HepG2 (cell line): Measurements from ENCODE around the gene NOX4. TPM values are rescaled to one million over a fixed set of nuclear protein-coding genes. Genes with fewer than 3 reads are reported as not detected.

Experiments
- ATAC-seq: fragments of 200-7000 bp; cut with Tn5 transposase; 3 replicates; pipeline ENCODE4 v1.9.1; 2020; ENCODE audit warnings: mild to moderate bottlenecking, moderate library complexity
- BruUV-seq: library from RNA; stranded (reverse); fragments of 400-500 nt; replicated peaks from 2 replicates; lab custom pipeline; 2021; lab: Mats Ljungman, UMichigan
- CTCF ChIA-PET: fragments of 300-600 bp; formaldehyde crosslinking; extraction: SDS; loops from one replicate; lab custom pipeline; 2021; ENCODE audit warnings: low total read pairs, inconsistent platforms, low intra/inter-chr PET ratio; lab: Yijun Ruan, JAX
- POLR2A ChIA-PET: fragments of 350-600 bp; sonication (Branson Sonifier 250); formaldehyde crosslinking; loops from one replicate; lab custom pipeline; 2020; ENCODE audit warnings: antibody characterized with exemption, inconsistent platforms; lab: Yijun Ruan, JAX
- DNase-seq: peaks from one replicate; pipeline ENCODE4 v3.0.0-alpha.2; 2015; ENCODE audit warnings: low spot score
- FAIRE-seq: peaks from 3 replicates; lab custom pipeline; 2011; peaks lifted over from hg19 to GRCh38; lab: Jason Lieb, UNC
- H2AFZ ChIP-seq: one replicate; pipeline ENCODE4 v1.6.1; 2011; ENCODE audit warnings: low read length, inconsistent platforms
- H3K27ac ChIP-seq: fragments of 300-600 bp; 3 replicates; pipeline ENCODE4 v1.8.0; 2011; ENCODE audit warnings: mixed run types, mild to moderate bottlenecking, mixed read lengths, low read length, inconsistent platforms; ENCODE audit not compliant: insufficient read depth; ENCODE audit errors: extremely low read length
- H3K27me3 ChIP-seq, 2 experiments: fragments of 200-600 bp in 1 of 2; 2 replicates in 1 of 2; 3 replicates in 1 of 2; pipeline versions ENCODE4 v1.6.0 to v1.8.0; 2011; ENCODE audit warnings: low read length in 2 of 2, mild to moderate bottlenecking in 2 of 2, moderate library complexity in 2 of 2, inconsistent platforms in 1 of 2; ENCODE audit not compliant: insufficient read depth in 2 of 2, control insufficient read depth in 1 of 2
- H3K36me3 ChIP-seq, 2 experiments: fragments of 200-600 bp in 1 of 2; replicated peaks in 1 of 2; 2 replicates in 1 of 2; 3 replicates in 1 of 2; pipeline versions ENCODE4 v1.5.1 to v1.8.0; 2011; ENCODE audit warnings: low read length in 2 of 2, inconsistent platforms in 1 of 2; ENCODE audit not compliant: insufficient read depth in 2 of 2, control insufficient read depth in 1 of 2
- H3K4me1 ChIP-seq: 2 replicates; pipeline ENCODE4 v1.5.1; 2012; ENCODE audit warnings: low read length, inconsistent platforms; ENCODE audit not compliant: insufficient read depth
- H3K4me2 ChIP-seq: 2 replicates; pipeline ENCODE4 v1.6.0; 2011; ENCODE audit warnings: low read depth, low read length, inconsistent platforms
- H3K4me3 ChIP-seq, 3 experiments: fragments of 200-600 bp in 1 of 3; sonication (generic), shearing (Covaris generic) in 1 of 3; replicated peaks in 1 of 3; 2 replicates each; pipeline ENCODE4 v1.5.1; 2011 to 2016; ENCODE audit warnings: low read length in 3 of 3, inconsistent platforms in 2 of 3, low read depth in 2 of 3, mild to moderate bottlenecking in 2 of 3, control low read depth in 1 of 3, mixed read lengths in 1 of 3; ENCODE audit not compliant: insufficient read depth in 1 of 3
- H3K79me2 ChIP-seq: one replicate; pipeline ENCODE4 v1.6.1; 2011; ENCODE audit warnings: low read length, inconsistent platforms; ENCODE audit not compliant: insufficient read depth
- H3K9ac ChIP-seq: 2 replicates; pipeline ENCODE4 v1.6.0; 2011; ENCODE audit warnings: mild to moderate bottlenecking, low read depth, low read length, inconsistent platforms; ENCODE audit not compliant: insufficient read depth
- H3K9me3 ChIP-seq: 2 replicates; pipeline ENCODE4 v1.5.1; 2012; ENCODE audit warnings: mild to moderate bottlenecking, low read length
- H4K20me1 ChIP-seq: 2 replicates; pipeline ENCODE4 v1.6.0; 2011; ENCODE audit warnings: inconsistent platforms, mild to moderate bottlenecking, low read length, moderate library complexity; ENCODE audit not compliant: insufficient read depth
- ATF3 ChIP-seq: sonication (generic); formaldehyde crosslinking; IDR thresholded peaks from 2 replicates; pipeline ENCODE4 v1.4.0; 2020; ENCODE audit warnings: missing genetic modification reagents
- ATF7-NPFF ChIP-seq: sonication (generic); formaldehyde crosslinking; IDR thresholded peaks from 2 replicates; pipeline ENCODE4 v1.8.1; 2023; ENCODE audit warnings: mild to moderate bottlenecking, low read depth, missing genetic modification reagents, moderate library complexity
- DRAP1 ChIP-seq: IDR thresholded peaks from 2 replicates; pipeline ENCODE4 v1.6.1; 2016; ENCODE audit warnings: missing genetic modification reagents, missing compliant biosample characterization
- FOXA3 ChIP-seq: IDR thresholded peaks from 2 replicates; pipeline ENCODE4 v1.6.1; 2016; ENCODE audit warnings: missing genetic modification reagents, missing compliant biosample characterization
- IKZF5 ChIP-seq: IDR thresholded peaks from 2 replicates; pipeline ENCODE4 v1.6.1; 2018; ENCODE audit warnings: missing genetic modification reagents, mild to moderate bottlenecking, missing compliant biosample characterization
- IRF1 ChIP-seq: sonication (generic); formaldehyde crosslinking; IDR thresholded peaks from 2 replicates; pipeline ENCODE4 v1.4.0; 2020; ENCODE audit warnings: low read depth, mild to moderate bottlenecking, missing genetic modification reagents
- MLXIP ChIP-seq: sonication (generic); formaldehyde crosslinking; IDR thresholded peaks from 2 replicates; pipeline ENCODE4 v1.9.0; 2021; ENCODE audit warnings: missing genetic modification reagents, borderline replicate concordance
- SATB2 ChIP-seq: sonication (generic); formaldehyde crosslinking; IDR thresholded peaks from 2 replicates; pipeline ENCODE4 v1.5.0; 2020; ENCODE audit warnings: missing genetic modification reagents
- SRSF9 ChIP-seq: fragments of 200-400 bp; formaldehyde crosslinking; IDR thresholded peaks from 2 replicates; pipeline ENCODE4 v1.6.1; 2018; ENCODE audit warnings: borderline replicate concordance, mild to moderate bottlenecking, low read depth, low read length; ENCODE audit not compliant: insufficient read depth, poor library complexity, severe bottlenecking
- TAF1 ChIP-seq: sonication (generic); formaldehyde crosslinking; IDR thresholded peaks from 2 replicates; pipeline ENCODE4 v1.4.0; 2020; ENCODE audit warnings: missing genetic modification reagents
- ZBTB20 ChIP-seq: sonication (generic); formaldehyde crosslinking; IDR thresholded peaks from 2 replicates; pipeline ENCODE4 v1.8.1; 2023; ENCODE audit warnings: missing genetic modification reagents, low read depth, mild to moderate bottlenecking, borderline replicate concordance
- ZNF207 ChIP-seq: fragments of 450-650 bp; IDR thresholded peaks from 2 replicates; pipeline ENCODE4 v1.6.1; 2016; ENCODE audit warnings: antibody characterized with exemption, borderline replicate concordance
- ZNF441 ChIP-seq: sonication (generic); formaldehyde crosslinking; IDR thresholded peaks from 2 replicates; pipeline ENCODE4 v1.7.0; 2021; ENCODE audit warnings: missing genetic modification reagents, borderline replicate concordance
- ZNF724P ChIP-seq: sonication (generic); formaldehyde crosslinking; IDR thresholded peaks from 2 replicates; pipeline ENCODE4 v1.8.0; 2022; ENCODE audit warnings: missing genetic modification reagents, borderline replicate concordance
- ZNF770 ChIP-seq: sonication (generic); formaldehyde crosslinking; IDR thresholded peaks from 2 replicates; pipeline ENCODE4 v1.5.0; 2020; ENCODE audit warnings: mild to moderate bottlenecking, missing genetic modification reagents
- ZNF839 ChIP-seq: sonication (generic); formaldehyde crosslinking; IDR thresholded peaks from 2 replicates; pipeline ENCODE4 v1.4.0; 2020; ENCODE audit warnings: missing genetic modification reagents, mild to moderate bottlenecking, borderline replicate concordance
- WGBS: methylation state at CpG from one replicate; pipeline ENCODE4 v1.1.6; 2017; ENCODE audit warnings: low lambda C conversion rate; 5-methylcytosine and 5-hydroxymethylcytosine counted together
- in situ Hi-C: cut with HindIII; loops from 2 replicates; pipeline ENCODE4 v1.10.0; 2017; ENCODE audit warnings: low pct_unique_long_range_greater_than_20kb; ENCODE audit not compliant: extremely low pct_ligation_motif_present
- intact Hi-C: fragments of 100-400 bp; cut with micrococcal nuclease; formaldehyde crosslinking; loops from one replicate; pipeline ENCODE4 v1.10.0; 2022; ENCODE audit not compliant: unreplicated experiment
- polyA plus RNA-seq, 8 experiments: library from polyadenylated mRNA; depleted of rRNA in 3 of 8; stranded (reverse) in 7 of 8; unstranded in 1 of 8; fragments of >200 nt; fragmentation: Illumina TruSeq in 4 of 8; extraction: Trizol in 4 of 8; gene quantifications; 2 replicates each; pipeline versions ENCODE4 v1.2.1 to v1.2.3, GENCODE V29; 2011 to 2016; ENCODE audit warnings: low read depth in 4 of 8, missing spikeins in 1 of 8, mixed read lengths in 1 of 8; ENCODE audit not compliant: insufficient read depth in 1 of 8
- total RNA-seq, 5 experiments: library from RNA; depleted of rRNA; stranded (reverse); fragments of >200 nt; fragmentation: Illumina TruSeq; extraction: Trizol; gene quantifications; 2 replicates each; pipeline ENCODE4 v1.2.3, GENCODE V29; 2016; ENCODE audit warnings: low read depth in 1 of 5

The NOX4 gene
- total and polyA plus RNA-seq, 2 of the 13 experiments (the other 11 are each of a cell fraction or from before 2014, with no cell fraction given) = not detected

- TF ChIP-seq IKZF5 (CRISPR knock-in tag) (no peak), FOXA3 (no peak), SRSF9 (no peak), ATF3 (CRISPR knock-in tag) (no peak), ATF7-NPFF (CRISPR knock-in tag) (no peak), ZNF207 (no peak)
These were observed 212.0 kb downstream of the NOX4 start (continued) for GRCh38 chr11:89279176-89279575.

- ChIA-PET CTCF (no interaction called here), POLR2A (no interaction called here)
- in situ Hi-C loops = no loop called here
- FAIRE-seq (no peak), ATAC-seq (no peak), DNase-seq (no peak)
- BruUV-seq = no TSS peak
- H3K79me2 ChIP-seq = no peaks in the 10 kb centered on the region
- no peak overlapping the region for H3K4me2 ChIP-seq
- H3K4me3 ChIP-seq = no peak overlapping the region
- no peaks in the 10 kb centered on the region for H3K4me1 ChIP-seq
- no peaks in the 10 kb centered on the region for H3K27me3 ChIP-seq
- WGBS = 0% methylated on average over 1 of the region's 1 CpG
- H3K9me3 ChIP-seq = no peaks in the 10 kb centered on the region
- H3K36me3 ChIP-seq = no peaks in the 10 kb centered on the region
- no peak overlapping the region for H3K27ac ChIP-seq
- H3K9ac ChIP-seq = no peak overlapping the region
- intact Hi-C loops = no loop called here
- no peak overlapping the region for H2AFZ ChIP-seq
- no peaks in the 10 kb centered on the region for H4K20me1 ChIP-seq
- TF ChIP-seq ZNF770 (CRISPR knock-in tag) (no peak), ZNF724P (no peak), TAF1 (CRISPR knock-in tag) (no peak), MLXIP (CRISPR knock-in tag) (no peak), ZNF839 (CRISPR knock-in tag) (no peak), SATB2 (CRISPR knock-in tag) (no peak), ZNF441 (CRISPR knock-in tag) (no peak), IRF1 (CRISPR knock-in tag) (no peak), DRAP1 (CRISPR knock-in tag) (no peak), ZBTB20 (no peak)
These were observed 215.2 kb downstream of the NOX4 start for GRCh38 chr11:89275966-89276365.
